Fibroblast of lung (primary cell): ENCODE measurements around the gene BZW2.

Experiments used
- CTCF ChIP-seq, 2 donors: IDR thresholded peaks in 1 of 2; conservative IDR thresholded peaks in 1 of 2; 1 replicate in 1 of 2; 2 replicates in 1 of 2; pipeline ENCODE4 v1.5.1; 2011 to 2012; ENCODE audit warnings: low read length in 2 of 2, control low read depth in 1 of 2, inconsistent platforms in 1 of 2, low read depth in 1 of 2, mild to moderate bottlenecking in 1 of 2
- EZH2 ChIP-seq: IDR thresholded peaks from 2 replicates; pipeline ENCODE4 v1.5.1; 2012; ENCODE audit warnings: low read length, control low read depth, mild to moderate bottlenecking; ENCODE audit errors: missing control alignments

DNA sequence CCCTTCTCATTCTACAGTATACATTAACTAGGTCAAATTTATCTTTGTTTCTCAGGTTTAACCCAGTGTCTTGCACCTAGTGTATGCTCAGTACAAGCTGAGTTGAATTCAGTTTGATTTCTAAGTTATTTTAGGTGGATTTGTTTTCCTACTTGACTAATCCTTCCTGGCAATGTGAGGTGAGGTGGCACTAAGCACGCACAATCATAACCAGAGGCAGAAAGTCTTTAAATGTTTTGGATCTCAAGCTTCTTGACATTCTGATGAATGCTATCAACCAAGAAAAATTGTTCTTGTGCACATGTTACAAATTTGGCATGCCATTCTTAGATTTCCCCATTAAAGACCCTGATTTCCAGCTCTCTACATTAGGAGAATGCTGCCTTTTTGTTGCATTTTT is 3.2 kb downstream of the BZW2 start:
- TF ChIP-seq CTCF (conservative IDR thresholded peaks at IDR 0.05 in 1 of 2, IDR thresholded peaks at IDR 0.05 in 1 of 2; ENCODE audit: low read depth in 1 of 2, low read length in 2 of 2) (no peak), EZH2 (no peak)
